HK-2 (cell line): ENCODE results near the gene COL23A1.
A peak's percentile ranks its signal among the peaks of the same experiment; 100 is the strongest.

ENCODE experiments used
- DNase-seq: peaks from one replicate; pipeline ENCODE4 v3.0.0-alpha.2; 2018; ENCODE audit not compliant: unreplicated experiment

Gene COL23A1

DNA sequence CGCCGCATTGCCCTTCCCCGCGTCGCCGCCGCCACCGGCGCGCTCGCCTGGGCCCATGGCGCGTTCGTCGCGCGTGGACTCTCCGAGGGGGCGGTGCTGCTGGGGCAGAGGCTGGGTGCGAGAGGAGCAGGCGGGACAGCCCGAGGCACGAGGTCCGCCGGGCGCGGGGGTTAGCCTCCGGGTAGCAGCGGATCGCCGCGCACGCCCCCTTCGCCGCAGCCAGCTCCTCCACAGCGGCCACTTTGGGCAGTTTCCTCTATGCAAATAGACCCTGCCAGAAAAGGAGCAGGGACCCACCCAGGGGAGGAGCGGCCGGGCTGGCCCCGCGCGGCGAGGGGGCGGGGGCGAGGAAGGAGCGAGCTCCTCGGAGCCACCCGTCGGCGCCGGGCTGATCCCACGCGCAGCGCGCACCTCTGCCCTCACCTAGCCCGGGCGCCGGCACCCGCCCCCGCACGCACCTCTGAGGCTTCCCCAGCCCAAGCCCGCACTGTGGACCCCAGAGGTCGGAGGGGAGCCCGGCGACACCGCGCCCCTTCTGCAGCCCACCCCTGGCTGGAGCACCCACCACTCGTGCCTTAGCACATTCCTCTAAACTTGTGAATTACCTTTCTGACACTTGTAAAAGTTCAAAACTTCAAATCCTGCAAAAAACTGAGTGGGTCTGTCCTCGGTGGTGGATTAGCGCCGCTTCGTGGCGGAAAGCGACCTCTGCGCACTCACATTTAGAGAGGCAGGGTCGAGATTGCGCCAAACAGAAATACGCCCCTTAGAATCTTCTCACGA is at the start of gene COL23A1:
TSS of gene COL23A1 (minus strand) at position 253 of the 783 bp plus-strand sequence.
- DNase-seq, result no peak

DNA sequence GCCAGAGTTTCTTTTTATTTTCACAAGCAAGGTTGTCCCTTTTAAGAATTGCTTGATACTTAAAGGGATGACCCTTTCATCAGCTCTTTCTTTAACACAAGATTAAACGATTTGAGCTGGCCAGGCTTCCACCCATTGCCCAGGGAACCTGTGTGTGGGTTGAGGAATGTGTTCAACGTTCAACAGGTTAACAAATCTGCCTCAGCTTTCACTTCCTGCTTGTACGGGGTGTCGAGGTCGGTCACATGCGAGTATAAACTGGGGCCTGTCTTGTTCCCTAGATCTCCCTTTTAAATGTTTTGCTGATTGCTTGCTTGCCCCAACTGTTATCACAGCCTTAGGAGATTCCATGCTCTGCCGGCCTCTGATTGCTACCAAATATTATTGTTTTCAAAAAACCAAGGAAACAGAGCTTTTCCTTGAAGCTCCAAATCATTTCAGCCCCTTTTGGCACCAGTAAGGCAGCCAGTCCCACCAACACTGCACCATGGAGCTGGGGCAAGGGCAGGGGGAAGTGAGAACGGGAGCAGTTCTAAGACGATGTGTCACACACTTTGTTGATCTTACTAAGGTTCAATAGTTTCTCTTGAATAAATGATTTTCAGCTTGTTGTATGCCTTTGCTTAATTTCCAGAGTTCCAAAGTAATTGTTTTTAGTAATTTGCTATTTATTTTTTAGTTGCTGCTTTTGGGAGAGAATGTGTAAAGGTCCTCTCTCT is 47.3 kb upstream of the COL23A1 start:
- DNase-seq, result no peak

DNA sequence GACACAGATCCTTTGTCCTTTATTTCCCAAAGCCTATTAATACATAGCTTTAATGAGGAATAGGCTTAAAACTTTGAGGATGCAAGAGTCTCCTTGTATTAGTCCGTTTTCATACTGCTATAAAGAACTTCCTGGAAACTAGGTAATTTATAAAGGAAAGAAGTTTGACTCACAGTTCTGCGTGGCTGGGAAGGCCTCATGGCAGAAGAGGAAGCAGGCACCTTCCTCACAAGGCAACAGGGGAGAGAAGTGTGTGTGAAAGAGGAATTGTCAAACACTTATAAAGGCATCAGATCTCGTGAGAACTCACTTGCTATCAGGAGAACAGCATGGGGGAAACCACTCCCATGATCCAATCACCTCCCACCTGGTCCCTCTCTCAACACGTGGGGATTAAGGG is 42.1 kb upstream of the COL23A1 start:
- no peak for DNase-seq

DNA sequence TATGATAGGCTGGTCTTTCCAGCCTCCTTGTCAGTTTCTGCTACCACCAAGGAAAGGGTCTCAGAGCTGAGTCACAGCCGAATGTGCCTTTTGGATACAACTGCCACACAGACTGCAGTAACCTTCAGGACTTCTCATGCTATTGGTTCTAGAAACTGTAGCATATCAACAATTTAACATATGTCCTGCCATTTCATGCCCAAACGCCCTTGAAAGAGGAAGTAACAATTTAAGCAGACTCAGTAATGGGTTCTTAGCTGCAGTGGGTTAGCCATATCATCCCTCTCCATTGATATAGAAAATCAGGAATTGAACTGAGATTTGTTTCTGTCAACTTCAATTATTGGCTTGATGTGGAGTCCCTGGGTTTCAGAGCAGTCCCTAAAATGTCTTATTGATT is 40.8 kb upstream of the COL23A1 start:
- no peak for DNase-seq

DNA sequence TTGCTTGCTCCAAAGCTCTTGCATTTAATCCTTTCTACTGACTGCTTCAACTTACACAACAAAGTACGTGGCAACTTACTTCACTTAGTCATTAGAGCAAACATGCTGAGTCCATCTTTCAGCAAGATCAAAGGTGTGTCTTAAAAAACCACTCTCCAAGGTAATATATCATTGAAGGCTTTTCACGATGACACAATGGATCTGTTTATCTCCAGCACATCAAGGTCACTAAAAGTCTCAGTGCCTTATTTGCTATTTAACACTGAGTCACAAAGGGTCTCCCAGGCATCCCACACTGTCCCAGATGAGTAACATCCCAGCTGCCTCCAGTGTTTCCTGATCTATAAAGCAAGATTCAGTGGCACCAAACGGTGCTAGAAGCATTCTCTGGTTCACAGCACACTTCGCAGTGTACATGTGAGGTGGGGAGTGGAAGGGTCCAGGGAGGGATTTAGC is 40.3 kb upstream of the COL23A1 start:
- no peak for DNase-seq

DNA sequence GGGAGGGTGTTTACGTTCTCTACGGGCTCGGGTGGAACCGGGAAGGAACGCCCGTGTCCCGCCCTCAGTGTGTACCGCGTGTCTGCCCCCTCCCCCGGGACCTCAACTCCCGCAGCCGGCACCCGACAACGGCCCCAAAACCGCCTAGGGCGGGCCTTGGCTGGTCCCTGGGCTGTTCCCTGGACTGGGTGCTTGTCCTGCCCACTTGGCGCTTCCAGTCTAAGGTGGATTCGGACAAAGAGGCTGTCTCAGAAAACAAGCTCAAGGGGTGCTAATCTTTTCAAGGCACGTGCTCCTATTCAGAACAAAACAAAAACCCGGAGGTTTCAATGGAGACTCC is 37.0 kb upstream of the COL23A1 start:
- DNase-seq, result no peak

DNA sequence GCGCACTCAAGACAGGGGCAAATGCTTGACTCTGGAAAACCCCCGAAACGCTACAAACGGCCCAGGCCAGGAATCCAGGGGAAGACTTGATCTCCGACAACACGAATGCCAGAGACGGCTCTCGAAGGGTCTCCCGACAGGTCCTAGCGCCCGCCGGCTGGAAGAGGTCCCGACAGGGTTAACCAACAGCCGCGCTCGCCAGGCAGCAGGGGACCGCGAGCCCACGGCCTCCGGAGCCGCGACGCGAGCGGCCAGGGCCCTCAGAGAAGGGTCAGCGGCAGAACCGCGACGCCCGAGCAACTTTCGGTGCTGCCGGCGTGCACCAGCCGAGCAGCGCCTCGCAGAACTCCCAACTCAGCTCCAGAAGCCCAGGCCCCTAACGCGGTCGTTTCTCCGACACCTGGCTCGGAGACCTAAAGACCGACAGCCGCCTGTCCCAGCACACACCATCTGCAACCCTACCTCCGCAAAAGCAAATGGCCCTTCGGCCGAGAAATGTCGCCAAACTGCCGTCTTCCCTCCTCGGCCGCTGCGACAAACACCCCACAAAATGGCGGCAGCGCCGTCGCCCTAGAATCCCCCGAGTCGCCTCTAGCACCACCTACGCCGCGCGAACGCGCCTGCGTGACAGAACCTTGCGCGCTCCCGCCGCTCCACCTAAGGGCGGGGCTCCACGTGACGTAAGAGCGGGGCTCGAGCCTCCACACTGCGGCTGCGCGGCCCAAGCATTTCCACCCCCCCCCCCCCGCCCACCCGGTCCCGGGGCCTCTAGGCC is 36.5 kb upstream of the COL23A1 start, which contains the start of gene CLK4:
TSS of gene CLK4 (minus strand) at position 567 of the 775 bp plus-strand sequence. CDS start 3,634 bp downstream, outside the sequence.
- DNase-seq, result peak; percentile 83

DNA sequence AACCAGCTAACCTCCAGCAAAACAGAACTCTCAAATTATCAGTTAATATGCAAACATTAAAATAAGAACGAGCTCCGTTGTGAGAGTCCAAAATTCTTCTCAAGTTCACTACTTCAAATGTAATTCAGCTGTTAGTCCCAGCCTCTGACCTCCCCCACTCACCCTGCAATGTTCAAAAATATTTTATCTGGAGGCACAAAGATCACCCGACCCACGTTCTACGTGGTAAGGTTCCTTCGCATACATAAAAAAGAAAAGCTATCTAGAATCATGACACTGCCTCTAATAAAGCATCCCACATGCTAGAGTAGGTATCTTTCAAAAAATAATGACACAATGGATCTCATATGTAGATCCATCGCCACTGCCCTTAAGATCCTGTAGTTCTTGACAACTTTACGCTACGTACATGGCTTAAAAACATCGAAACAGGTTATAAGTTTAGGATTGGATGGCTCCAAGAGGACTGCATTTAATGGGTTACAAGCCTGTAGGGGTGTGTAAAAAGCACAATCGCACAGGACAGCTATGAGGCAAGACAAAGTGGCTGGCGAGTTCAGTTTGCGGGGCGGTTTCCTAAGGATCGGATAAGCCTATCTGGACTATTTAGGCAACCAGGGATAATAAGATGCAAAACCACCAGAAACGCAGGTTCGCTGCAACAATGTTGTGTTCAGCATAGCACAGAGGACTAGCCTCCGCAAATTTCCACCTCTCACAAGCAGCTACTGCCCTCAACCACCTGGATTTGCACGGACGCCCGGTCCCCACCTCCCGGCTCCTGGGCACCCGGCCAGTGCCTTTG is 35.7 kb upstream of the COL23A1 start:
- DNase-seq, result no peak

DNA sequence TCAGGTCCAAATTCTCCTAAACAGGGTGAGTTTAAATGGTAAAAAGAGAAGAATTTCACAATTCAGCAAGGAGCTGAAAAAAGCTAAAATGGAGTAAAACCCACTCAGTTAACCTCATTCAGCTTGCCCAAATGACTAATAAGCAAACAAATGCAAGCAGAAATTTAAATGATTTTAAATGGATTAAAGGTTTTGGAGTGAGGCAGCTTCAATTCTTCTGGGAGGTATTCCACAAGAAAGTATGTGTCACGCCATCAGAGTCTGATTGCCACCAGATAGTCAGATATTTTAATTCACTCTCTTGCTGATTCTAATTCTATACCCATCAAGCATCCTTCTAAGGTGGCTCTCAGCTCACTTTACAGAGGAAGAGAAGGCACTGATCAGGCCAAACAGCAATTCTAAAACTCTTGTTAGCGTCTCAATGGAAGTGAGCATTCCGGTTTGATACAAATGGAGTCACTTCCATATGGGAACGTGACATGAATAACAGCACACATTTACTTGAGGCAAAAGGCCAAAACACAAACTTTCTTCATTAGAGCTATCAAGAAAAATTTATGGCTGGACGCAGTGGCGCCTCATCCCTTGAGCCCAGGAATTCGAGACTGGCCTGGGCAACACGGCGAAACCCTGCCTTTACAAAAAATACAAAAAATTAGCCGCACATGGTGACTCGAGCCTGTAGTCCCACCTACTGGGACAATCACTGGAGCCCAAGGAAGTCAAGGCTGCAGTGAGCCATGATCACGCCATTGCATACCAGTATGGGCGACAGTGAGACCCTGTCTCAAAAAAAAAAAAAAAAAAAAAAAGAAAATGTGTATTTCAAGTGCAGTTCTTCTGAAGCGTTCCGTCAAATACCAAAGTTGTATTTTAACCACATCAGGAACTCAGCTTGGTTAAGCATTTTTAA is 34.7 kb upstream of the COL23A1 start:
- no peak for DNase-seq

DNA sequence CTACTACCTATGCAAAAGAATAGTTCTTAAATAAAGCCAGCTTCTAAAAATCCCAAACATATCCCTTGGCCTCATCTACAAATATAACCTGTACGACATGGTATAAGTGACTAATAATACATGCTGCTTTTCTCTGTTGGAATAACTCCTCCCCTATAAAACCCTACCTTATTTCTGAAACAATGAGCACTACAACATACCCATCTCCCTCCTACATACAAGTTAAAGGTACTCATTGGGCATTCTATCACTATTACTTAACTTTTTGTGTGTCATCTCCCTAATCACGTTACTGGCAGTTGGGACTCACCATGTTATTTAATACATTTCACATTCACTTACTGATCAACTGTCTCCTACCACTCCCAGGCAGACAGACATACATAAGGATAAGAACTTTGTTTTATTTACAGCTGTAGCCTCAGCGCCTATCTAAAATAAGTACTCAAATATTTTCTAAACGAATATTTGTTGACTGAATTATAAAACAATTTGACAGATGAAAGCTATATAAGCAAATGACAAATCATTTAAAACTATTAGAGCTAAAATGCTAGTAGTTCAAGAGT is 32.6 kb upstream of the COL23A1 start:
- no peak for DNase-seq

DNA sequence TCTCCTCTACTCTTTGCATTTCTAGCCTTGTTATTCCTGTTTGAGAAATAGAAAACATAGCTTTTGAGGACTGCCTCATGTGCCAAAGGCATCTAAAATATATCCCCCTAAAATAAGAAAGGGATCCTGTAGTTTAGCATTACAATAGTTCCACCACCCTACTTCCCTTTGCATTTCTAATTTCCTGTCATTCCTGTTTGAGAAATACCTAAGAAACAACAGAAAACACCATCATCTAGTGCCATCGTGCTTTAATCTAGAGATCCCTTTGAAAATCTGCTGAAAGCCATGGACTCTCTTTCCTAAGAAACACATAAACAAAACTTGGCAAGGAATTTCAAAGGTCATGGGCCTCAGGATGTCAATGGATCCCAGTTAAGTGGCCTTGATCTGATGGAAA is 29.2 kb upstream of the COL23A1 start:
- DNase-seq, result no peak

DNA sequence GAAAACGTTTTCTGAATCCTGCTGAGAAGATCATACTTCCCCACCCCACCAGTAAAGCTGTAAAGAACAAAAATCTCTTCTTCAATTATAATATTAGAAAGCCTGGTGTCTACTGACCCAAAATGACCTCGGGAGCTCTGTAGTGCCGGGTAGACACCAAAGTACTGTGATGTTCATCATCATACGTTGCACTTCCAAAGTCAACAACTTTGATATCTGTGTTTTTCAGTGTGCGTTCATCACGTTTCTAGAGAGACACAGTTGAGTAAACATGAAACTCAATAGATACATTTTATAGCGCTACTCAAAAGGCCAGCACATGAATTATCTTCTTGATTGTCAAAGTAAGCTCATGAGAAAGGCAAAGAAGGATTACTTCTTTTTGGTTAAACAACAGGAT is 22.1 kb upstream of the COL23A1 start:
- DNase-seq, result no peak

DNA sequence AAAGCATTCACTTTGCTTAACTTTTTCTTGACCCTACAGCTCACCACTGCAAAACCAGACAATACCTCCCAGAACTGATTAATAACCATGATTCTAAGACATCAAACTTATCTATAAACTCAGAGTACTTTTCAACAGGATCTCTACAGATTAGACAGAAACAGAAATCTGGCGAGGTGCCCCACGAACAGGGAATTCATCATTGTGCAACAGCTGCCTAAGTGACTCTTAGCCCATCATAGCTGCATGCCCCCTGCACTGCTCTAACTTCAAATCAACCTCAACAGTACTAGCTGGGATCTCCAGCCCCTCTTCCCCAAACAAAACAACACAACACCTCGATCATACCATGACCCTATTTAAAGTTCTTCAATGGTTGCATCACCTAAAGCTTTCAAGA is 16.1 kb upstream of the COL23A1 start:
- no peak for DNase-seq

DNA sequence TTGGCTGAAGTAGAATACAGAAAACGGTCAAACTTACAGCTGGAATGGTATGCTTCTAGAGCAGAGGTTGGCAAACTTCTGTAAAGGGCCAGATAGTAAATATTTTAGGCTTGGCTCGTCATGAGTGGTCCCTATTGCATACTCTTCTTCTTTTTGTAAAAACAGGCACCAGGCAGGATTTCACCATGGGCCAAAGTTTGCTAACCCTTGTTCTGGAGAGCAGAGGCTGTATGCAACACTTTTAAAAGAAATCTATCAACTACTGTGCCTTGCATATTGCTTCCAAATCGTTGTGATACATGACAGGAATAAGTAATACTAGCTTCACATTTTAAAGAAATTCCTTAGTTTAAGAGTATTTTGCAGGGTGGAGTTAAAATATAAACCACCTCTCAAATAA is 15.6 kb upstream of the COL23A1 start:
- DNase-seq, result no peak

DNA sequence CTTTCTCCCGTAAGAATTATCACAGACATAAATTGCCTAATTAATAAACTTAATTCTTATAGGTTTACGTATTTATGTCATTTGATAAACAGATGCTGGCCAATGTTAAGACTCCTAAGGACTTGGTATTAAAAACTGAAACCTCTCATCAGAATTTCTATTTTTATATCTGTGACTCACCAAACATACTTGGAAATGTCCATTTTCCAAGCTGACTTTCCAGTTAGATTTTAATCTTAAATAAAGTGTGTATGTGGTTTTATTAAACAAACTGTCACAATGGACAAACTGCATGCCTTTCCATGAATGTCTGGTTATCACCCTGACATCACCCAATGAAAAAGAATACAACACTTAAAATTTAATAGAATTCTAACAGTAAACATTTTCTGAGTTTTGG is 12.6 kb upstream of the COL23A1 start:
- DNase-seq, result no peak

DNA sequence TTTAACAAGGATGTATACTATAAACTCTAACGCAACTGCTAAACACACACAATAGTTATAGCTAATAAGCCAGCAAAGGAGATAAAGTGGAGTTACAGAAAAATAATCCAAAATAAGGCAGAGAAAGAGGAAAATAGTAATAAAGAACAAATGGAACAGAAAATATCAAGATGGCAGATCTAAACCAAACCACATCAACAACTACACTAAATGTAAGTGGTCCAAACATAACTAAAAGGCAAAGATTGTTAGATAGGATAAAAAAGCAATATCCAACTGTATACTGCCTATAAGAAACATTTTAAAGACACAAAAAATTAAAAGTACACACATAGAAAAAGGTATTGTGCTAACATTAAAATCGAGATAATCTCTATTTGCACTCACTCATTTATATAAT is 5.6 kb upstream of the COL23A1 start:
- no peak for DNase-seq

DNA sequence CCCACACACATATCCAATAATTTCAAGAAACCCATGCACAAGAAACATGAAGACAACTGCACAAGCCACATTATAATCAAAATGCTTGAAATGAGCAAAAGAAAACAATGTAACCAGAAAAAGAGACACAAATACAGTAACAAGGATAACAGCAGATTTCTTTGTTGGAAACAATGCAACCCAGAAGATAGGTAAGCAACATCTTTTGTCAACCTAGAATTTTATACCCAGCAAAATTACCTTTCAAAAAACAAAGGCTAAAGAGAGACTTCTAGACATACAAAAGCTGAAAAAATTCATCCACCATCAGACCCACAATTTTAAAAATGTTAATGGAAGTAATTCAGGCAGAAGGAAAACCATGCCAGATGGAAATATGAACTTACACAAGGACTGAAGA is 5.0 kb upstream of the COL23A1 start:
- DNase-seq, result no peak

DNA sequence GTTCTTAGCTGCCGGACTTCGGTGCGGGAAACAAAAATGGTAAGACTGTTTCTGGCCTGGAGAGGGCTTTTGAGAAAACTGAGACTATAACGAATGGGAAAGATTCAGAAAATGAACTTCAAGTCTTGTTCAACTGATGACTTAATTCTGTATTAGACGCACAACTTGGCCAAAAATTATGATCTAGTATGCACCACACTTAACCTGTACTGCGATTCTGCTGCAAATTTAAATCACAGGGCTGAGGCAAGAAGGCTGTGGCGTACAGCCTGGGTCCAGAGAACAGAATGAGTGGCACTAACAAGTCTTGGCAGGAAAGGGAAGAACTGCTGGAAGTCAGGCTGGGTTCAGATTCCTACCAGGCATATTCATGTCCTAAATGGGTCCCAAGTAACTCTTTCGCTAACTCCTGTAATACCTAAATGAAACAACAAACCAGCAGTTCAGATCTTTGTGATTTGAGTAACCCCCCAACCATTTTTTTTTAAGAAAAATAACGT is 781 bp upstream of the COL23A1 start:
- DNase-seq, result no peak

DNA sequence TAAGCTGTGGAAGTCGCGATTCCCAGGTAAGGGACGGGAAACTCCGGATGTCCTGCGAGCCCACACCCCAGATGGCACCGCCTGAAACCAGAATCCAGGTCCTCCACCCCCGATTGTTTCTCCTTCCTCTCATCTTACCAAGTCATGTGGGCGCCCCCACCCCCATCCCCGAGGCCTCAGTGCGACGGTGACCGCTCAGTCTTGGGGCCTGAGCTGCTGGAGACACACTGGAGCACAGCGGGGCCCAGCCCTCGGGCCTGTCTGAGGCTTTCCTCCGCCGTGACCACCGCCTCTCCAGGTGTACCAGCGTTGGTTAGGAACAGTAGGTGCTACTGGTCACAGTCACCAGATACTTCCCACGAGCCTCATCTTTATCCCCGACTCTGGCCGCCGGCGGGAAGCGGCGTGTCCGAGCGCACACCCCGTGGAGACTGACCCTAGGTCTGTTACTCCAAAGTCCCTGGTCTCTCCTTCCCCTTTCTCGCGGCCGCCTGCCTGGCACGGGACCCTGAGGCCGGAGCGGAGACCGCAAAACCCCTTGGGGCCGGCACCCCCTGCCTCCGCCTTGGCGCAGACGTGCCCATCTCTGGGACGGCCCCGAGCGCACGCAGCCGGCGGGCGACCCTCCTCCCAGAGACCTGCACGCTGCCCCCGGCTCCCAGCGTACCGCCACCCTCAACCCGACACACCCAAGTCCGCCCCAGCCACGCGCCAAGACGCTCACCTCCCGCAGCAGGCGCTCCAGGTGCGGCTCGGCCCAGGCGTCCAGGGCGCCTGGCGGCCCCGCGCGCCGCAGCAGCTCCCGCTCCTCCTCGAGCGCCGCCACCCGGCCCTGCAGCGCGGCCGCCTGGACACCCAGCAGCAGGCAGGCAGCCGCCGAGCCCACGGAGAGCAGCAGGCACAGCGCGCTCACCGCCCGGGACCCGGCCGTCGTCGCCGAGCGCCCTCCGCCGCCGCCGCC is 733 bp downstream of the COL23A1 start:
- no peak for DNase-seq
